Measurements from ENCODE around the gene KIAA1143. TPM values are rescaled to one million over a fixed set of nuclear protein-coding genes. Genes with fewer than 3 reads are reported as not detected.

The KIAA1143 gene
- total and polyA plus RNA-seq, 2 of the 13 experiments (the other 11 are each of a cell fraction or from before 2014, with no cell fraction given), result 9.9 to 27.2 TPM

GRCh38 chr3:44729384-44729910, 32.0 kb downstream of the KIAA1143 start, which contains the start of gene ZNF501 (continued):
- peak; percentile 79 for TF ChIP-seq CEBPB (IDR thresholded peaks at IDR 0.05; ENCODE audit: borderline replicate concordance, low read depth, low read length)
- TF ChIP-seq NFE2L1 (CRISPR knock-in tag; IDR thresholded peaks at IDR 0.05; ENCODE audit: borderline replicate concordance), result no peak
- TF ChIP-seq PRDM15 (CRISPR knock-in tag; IDR thresholded peaks at IDR 0.05), result 0 out of 2 replicates have a peak, but pooled peaks have one; percentile 21
- 0 out of 2 replicates have a peak, but pooled peaks have one; percentile 66 for TF ChIP-seq SMYD3 (CRISPR knock-in tag; IDR thresholded peaks at IDR 0.05)
- TF ChIP-seq ZNF12 (CRISPR knock-in tag; IDR thresholded peaks at IDR 0.05), result peak; percentile 100
- TF ChIP-seq CEBPZ (IDR thresholded peaks at IDR 0.05; ENCODE audit: low read length), result no peak
- peak; percentile 23; the same call in 1 of the 2 replicates for TF ChIP-seq ZNF772 (CRISPR knock-in tag; IDR thresholded peaks at IDR 0.05)
- TF ChIP-seq SNRNP70 (IDR thresholded peaks at IDR 0.05; ENCODE audit: low read depth, low read length), result no peak
- no peak for TF ChIP-seq ZNF678 (CRISPR knock-in tag; IDR thresholded peaks at IDR 0.05)
- peak; percentile 77 for TF ChIP-seq ETV5 (CRISPR knock-in tag; IDR thresholded peaks at IDR 0.05; ENCODE audit: borderline replicate concordance)
- TF ChIP-seq E2F2 (CRISPR knock-in tag; IDR thresholded peaks at IDR 0.05; ENCODE audit: borderline replicate concordance), result no peak
- no peak for TF ChIP-seq LCORL (IDR thresholded peaks at IDR 0.05)
- TF ChIP-seq LCORL (CRISPR knock-in tag; IDR thresholded peaks at IDR 0.05), result peak; percentile 58
- TF ChIP-seq NFIC (IDR thresholded peaks at IDR 0.05; ENCODE audit: low read length), result no peak
- no peak for TF ChIP-seq ZNF432 (CRISPR knock-in tag; IDR thresholded peaks at IDR 0.05; ENCODE audit: borderline replicate concordance)
- no peak for TF ChIP-seq ZNF557 (CRISPR knock-in tag; IDR thresholded peaks at IDR 0.05)
- TF ChIP-seq BATF2 (CRISPR knock-in tag; IDR thresholded peaks at IDR 0.05), result no peak
- TF ChIP-seq TEAD2 (CRISPR knock-in tag; IDR thresholded peaks at IDR 0.05), result no peak
- TF ChIP-seq ZNF576 (CRISPR knock-in tag; IDR thresholded peaks at IDR 0.05), result no peak
- TF ChIP-seq ZNF326 (CRISPR knock-in tag; IDR thresholded peaks at IDR 0.05; ENCODE audit: borderline replicate concordance), result no peak
- TF ChIP-seq ZNF83 (CRISPR knock-in tag; IDR thresholded peaks at IDR 0.05; ENCODE audit: borderline replicate concordance), result no peak

Measured in HepG2 (cell line).